VCaP (cell line): ENCODE data around the gene ITPR2.

ENCODE experiments used
- H3K27ac ChIP-seq: fragments of 450-650 bp; 2 replicates; pipeline ENCODE4 v1.5.1; 2017
- TF ChIP-seq, protein P1 (sequence below): fragments of 450-650 bp; conservative IDR thresholded peaks from 2 replicates; pipeline ENCODE4 v1.5.1; 2017; ENCODE audit warnings: mild to moderate bottlenecking, moderate library complexity

Gene ITPR2

DNA sequence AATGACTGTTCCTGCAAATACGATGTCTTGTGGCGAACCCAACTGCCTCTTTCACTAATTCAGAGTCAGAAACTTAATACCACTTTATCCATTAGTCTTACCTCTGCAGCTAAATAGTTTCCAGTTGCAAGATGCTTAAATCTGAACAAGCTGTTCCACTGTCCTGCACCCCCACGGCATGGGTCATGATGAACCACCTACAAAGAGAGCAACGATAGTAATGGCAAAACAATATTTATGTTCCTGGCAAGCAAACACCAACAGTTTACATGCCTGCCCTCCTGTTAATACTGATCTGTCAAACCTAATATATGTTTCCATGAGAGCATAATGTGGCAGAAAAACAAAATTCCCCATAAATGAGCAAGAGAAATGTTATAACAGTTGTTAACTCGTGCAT, 121.9 kb downstream of the ITPR2 start:
- peak overlapping the region; percentile 19; the same call in 1 of the 2 replicates for H3K27ac ChIP-seq
- TF ChIP-seq, protein P1, sequence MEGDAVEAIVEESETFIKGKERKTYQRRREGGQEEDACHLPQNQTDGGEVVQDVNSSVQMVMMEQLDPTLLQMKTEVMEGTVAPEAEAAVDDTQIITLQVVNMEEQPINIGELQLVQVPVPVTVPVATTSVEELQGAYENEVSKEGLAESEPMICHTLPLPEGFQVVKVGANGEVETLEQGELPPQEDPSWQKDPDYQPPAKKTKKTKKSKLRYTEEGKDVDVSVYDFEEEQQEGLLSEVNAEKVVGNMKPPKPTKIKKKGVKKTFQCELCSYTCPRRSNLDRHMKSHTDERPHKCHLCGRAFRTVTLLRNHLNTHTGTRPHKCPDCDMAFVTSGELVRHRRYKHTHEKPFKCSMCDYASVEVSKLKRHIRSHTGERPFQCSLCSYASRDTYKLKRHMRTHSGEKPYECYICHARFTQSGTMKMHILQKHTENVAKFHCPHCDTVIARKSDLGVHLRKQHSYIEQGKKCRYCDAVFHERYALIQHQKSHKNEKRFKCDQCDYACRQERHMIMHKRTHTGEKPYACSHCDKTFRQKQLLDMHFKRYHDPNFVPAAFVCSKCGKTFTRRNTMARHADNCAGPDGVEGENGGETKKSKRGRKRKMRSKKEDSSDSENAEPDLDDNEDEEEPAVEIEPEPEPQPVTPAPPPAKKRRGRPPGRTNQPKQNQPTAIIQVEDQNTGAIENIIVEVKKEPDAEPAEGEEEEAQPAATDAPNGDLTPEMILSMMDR, result no peak

DNA sequence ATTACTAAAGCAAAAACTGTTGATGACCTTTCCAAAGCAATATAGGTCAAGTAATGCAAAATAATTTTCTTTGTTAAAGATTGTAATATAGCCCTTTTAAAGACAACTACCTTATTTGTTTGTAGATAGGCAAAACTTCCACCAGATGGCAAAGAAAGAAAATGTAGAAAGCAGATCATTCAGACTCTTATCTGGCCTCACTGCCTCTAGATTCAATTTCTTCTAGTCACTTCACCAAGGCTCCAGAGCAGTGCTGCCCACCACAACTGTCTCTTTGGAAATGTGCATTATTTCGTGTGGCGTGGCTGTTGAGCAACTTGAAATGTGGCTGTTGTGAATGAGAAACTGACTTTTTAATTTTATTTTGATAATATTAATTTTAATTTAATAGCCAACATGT, 127.1 kb downstream of the ITPR2 start:
- TF ChIP-seq, protein P1, result peak; percentile 6; the same call in 1 of the 2 replicates
- H3K27ac ChIP-seq, result no peak overlapping the region

DNA sequence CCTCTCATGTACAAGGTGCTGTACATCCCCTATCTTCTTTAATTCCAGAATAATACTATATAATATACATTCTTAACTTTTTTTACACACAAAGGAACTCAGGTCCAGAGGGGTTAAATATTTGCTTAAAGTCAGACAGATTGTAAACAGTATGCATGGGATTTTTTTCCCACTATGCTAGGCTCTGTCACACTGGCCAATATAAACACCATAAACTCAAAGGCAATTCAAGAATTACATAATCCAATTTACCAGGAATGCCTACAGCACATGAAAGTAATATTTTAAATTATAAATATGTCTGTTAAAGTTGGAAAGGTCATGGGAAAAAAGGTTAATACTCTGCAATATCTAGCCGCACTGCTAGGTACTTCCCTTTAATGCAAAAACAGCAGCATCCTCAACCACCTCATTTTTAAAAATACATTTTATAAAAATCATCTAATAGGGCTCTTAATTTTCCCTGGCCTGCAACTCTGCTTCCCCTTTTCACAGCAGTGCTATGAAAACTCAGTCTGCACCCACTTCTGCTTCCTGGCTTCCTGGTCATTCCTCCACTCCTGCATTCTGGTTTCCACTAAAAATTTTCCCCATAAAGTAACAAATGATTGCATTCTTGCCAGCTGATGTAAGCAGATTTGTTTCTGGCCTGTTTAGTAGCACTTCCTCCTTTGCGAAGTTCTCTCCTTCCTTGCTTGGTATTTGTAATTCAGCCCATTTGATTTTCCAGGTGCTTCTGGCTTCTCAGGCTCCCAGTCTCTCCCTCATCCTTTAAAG, 128.1 kb downstream of the ITPR2 start:
- H3K27ac ChIP-seq, result peak overlapping the region; percentile 23

DNA sequence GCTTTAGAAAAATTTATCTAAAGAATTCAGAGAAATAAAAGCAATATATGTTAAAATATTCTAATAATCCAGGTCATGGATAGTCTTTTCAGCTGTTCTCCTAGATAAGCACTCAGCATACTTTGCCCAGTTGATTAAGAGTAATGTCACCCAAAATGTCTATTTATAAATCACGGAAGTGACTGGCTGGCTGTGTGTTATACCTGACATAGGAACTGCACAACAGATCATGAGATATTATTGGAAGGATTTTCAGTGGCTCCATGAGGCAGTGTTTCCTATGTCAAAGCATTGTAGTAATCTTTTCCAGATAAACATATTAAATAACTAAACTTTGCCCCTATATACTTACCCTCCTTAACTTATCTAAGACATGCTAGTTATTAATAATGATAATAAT, 128.8 kb downstream of the ITPR2 start:
- no peak overlapping the region; the same call in 1 of the 2 replicates for H3K27ac ChIP-seq
- TF ChIP-seq, protein P1, result no peak

More for the DNA sequence above, 128.1 kb downstream of the ITPR2 start:
- TF ChIP-seq, protein P1, result no peak

DNA sequence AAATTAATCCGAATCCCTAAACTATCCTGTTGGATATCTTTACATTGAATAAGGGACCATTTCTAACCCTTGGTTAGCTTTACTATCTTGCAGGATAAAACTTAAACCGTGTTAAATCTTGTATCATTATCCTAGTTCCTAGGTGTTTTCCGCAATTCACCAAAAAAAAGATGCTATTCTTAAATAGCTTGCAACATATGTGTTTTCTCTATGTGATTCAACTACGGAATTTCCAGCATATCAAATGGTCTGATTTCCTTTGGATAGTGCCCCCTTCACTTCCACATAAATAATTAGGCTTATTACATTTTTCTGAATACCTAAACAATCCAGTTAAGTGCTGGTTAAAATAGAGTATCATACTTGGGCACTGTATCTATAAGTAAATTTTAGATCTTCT, 130.3 kb downstream of the ITPR2 start:
- TF ChIP-seq, protein P1, result no peak

DNA sequence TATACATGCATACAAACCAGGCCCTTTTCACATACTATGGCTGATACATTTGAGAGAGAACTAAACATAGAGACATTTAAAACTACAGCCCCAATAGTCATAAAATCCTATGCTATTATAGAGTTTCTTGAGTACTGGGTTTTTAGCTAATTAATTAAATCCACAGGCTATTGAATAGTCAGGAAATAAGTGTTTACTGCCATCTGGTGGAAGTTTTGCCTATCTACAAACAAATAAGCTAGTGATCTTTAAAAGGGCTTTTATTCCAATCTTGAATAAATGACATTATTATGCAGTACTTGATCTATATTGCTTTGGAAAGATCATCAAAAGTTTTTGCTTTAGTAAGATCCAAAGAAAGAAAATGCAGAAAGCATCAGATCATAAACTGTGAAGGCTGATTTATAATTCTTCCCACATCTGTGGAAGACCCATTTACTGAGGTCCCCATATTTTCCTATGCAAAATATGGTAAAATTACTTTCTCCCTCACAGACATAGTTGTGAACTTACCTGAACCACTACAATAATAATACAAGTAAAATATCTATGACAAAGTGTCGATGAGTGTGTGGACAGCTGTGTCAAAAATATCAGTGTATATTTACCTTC, 131.3 kb downstream of the ITPR2 start:
- TF ChIP-seq, protein P1, result peak; percentile 89
- H3K27ac ChIP-seq, result no peak overlapping the region

More for the DNA sequence above, 130.3 kb downstream of the ITPR2 start:
- no peak overlapping the region for H3K27ac ChIP-seq

DNA sequence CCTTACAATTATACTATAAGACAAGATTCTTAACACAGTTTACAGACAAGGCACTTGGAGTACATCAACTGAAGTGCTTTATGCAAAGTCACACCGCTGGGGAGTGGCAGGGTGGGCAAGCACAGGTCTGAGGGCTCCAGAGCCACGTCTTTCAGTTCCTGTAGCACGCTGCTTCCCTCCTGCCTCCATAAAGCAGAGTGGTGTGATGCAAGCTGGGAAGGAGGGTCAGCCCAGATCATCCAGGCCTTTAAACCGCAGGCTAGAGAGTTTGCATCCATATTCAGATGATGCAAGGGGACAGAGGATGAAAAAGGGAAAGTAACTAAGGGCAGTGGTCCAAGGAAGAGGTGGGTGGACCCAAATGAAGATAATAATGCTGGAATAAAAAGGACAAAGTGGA, 132.6 kb downstream of the ITPR2 start:
- H3K27ac ChIP-seq, result no peak overlapping the region
- TF ChIP-seq, protein P1, result no peak
